ENCODE results near the gene AP2M1.

- TF ChIP-seq POLR2A (IDR thresholded peaks at IDR 0.05; ENCODE audit: low read depth, low read length), result no peak
- no peak for TF ChIP-seq CTCF (IDR thresholded peaks at IDR 0.05; ENCODE audit: extremely low read depth in 1 of 2, insufficient read depth in 1 of 2, low read depth in 1 of 2, low read length in 2 of 2)
- TF ChIP-seq POLR2AphosphoS5 (IDR thresholded peaks at IDR 0.05; ENCODE audit: insufficient read depth, low read depth, low read length), result no peak
- TF ChIP-seq MAX (IDR thresholded peaks at IDR 0.05; ENCODE audit: insufficient read depth, insufficient read length), result no peak
- TF ChIP-seq GATA2 (IDR thresholded peaks at IDR 0.05; ENCODE audit: insufficient read depth, insufficient read length, low read depth, low read length), result no peak
- no peak for TF ChIP-seq MYC (IDR thresholded peaks at IDR 0.05; ENCODE audit: low read depth, low read length)
- TF ChIP-seq FOS (IDR thresholded peaks at IDR 0.05; ENCODE audit: borderline replicate concordance, insufficient read depth, low read length), result peak; percentile 57
- no peak for TF ChIP-seq JUN (IDR thresholded peaks at IDR 0.05; ENCODE audit: borderline replicate concordance, insufficient read depth, insufficient read length, low read depth)
Observed at GRCh38 chr3:184180165-184180564, 5.5 kb downstream of the AP2M1 start.

All from endothelial cell of umbilical vein (primary cell).